WERI-Rb-1 (cell line): ENCODE results near the gene ALG5.

Experiments used
- DNase-seq: peaks from one replicate; pipeline ENCODE4 v3.0.0-alpha.2; 2020
- H3K27ac ChIP-seq: fragments of 250-450 bp; sonication (Bioruptor Pico); 2 replicates; pipeline ENCODE4 v1.5.1; 2020; ENCODE audit warnings: mild to moderate bottlenecking, moderate library complexity
- H3K27me3 ChIP-seq: fragments of 250-450 bp; sonication (Bioruptor Pico); 2 replicates; pipeline ENCODE4 v1.5.1; 2021; ENCODE audit warnings: mild to moderate bottlenecking, low read depth, moderate library complexity; ENCODE audit not compliant: insufficient read depth, severe bottlenecking
- H3K36me3 ChIP-seq: fragments of 250-450 bp; sonication (Bioruptor Pico); 2 replicates; pipeline ENCODE4 v1.5.1; 2020; ENCODE audit warnings: mild to moderate bottlenecking, moderate library complexity
- H3K4me3 ChIP-seq: 2 replicates; pipeline ENCODE4 v1.5.1; 2011; ENCODE audit warnings: low read depth, mild to moderate bottlenecking, control low read depth, low read length
- H3K9me3 ChIP-seq: fragments of 250-450 bp; sonication (Bioruptor Pico); 2 replicates; pipeline ENCODE4 v1.5.1; 2021; ENCODE audit warnings: mild to moderate bottlenecking, moderate library complexity; ENCODE audit not compliant: severe bottlenecking
- CTCF ChIP-seq: IDR thresholded peaks from 2 replicates; pipeline ENCODE4 v1.5.1; 2011; ENCODE audit warnings: low read depth, mild to moderate bottlenecking, control low read depth, inconsistent platforms, low read length

The ALG5 gene

GRCh38 chr13:36918246-36919131 lies 80.7 kb downstream of the ALG5 start:
- no peak for DNase-seq
- Histone ChIP-seq H3K9me3 (no peaks in the 10 kb centered on the region), H3K27me3 (no peaks in the 10 kb centered on the region), H3K36me3 (no peaks in the 10 kb centered on the region), H3K27ac (peak overlapping the region; percentile 87), H3K4me3 (peak overlapping the region; percentile 66)
- TF ChIP-seq CTCF, result no peak

DNA sequence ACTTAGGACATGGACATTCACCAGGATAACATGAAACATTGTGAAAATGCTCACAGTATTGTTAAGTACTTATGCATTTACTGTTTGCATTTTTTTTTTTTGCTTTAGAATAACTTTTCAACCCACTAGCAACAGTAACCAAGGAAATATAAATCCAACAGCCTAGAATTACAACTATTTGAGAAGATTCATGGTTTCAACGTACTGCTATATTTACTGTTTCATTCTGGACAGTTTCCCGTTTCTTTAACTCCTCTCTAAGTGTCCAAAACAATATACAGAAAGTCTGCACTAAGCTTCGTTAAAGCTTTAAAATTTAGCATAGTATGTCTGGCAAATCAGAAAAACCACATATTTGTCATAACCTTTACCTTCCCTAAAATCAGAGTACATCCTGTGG lies 81.8 kb downstream of the ALG5 start:
- no peak for DNase-seq
- TF ChIP-seq CTCF, result no peak
- Histone ChIP-seq H3K9me3 (no peaks in the 10 kb centered on the region), H3K4me3 (no peak overlapping the region), H3K27me3 (no peaks in the 10 kb centered on the region), H3K36me3 (no peaks in the 10 kb centered on the region), H3K27ac (no peak overlapping the region)

GRCh38 chr13:36915896-36916640 lies 83.1 kb downstream of the ALG5 start:
- Histone ChIP-seq H3K36me3 (no peaks in the 10 kb centered on the region), H3K4me3 (no peak overlapping the region), H3K27me3 (no peaks in the 10 kb centered on the region), H3K27ac (peak overlapping the region; percentile 26; the same call in 1 of the 2 replicates), H3K9me3 (no peaks in the 10 kb centered on the region)
- TF ChIP-seq CTCF, result no peak
- no peak for DNase-seq

- H3K4me3 ChIP-seq, result no peak overlapping the region
- no peak for DNase-seq
- H3K27ac ChIP-seq, result no peak overlapping the region; the same call in 1 of the 2 replicates
- TF ChIP-seq CTCF, result no peak
- no peaks in the 10 kb centered on the region for H3K27me3 ChIP-seq
- H3K9me3 ChIP-seq, result no peaks in the 10 kb centered on the region
- no peaks in the 10 kb centered on the region for H3K36me3 ChIP-seq
Measured at GRCh38 chr13:36915106-36915505, 84.0 kb downstream of the ALG5 start.

DNA sequence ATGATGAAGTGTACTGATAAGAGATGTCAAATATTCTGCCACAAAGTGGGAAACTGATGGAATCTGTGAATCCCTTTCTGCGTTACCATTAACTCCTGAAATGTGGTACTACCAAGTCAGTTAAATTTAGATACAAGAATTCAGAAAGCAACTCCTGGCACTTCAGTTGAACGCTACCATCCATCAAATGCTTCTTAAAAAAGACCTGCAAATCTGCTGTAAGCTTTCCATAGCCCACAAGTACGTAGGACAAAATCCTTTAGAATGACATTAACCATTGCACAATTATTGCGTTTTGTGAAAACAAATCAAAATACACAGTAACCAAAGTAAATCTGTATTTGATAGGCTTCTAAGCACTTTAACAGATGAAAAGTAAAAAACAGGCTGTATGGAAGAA lies 84.5 kb downstream of the ALG5 start:
- Histone ChIP-seq H3K27me3 (no peaks in the 10 kb centered on the region), H3K36me3 (no peaks in the 10 kb centered on the region), H3K27ac (no peak overlapping the region; the same call in 1 of the 2 replicates), H3K4me3 (no peak overlapping the region), H3K9me3 (no peaks in the 10 kb centered on the region)
- TF ChIP-seq CTCF, result no peak
- no peak for DNase-seq
